Left ventricle myocardium inferior (tissue), 1 donor: ENCODE measurements around the gene GSTCD. TPM values are rescaled to one million over a fixed set of nuclear protein-coding genes. Genes with fewer than 3 reads are reported as not detected.

Source experiments
- DNase-seq: peaks from one replicate; pipeline ENCODE4 v3.0.0-alpha.2; 2020
- H3K27ac ChIP-seq: fragments of 200-600 bp; replicated peaks from 2 replicates; pipeline ENCODE4 v1.8.0; 2021
- H3K27me3 ChIP-seq: fragments of 200-600 bp; 2 replicates; pipeline ENCODE4 v1.8.0; 2021; ENCODE audit warnings: low read depth
- H3K36me3 ChIP-seq: fragments of 200-600 bp; 2 replicates; pipeline ENCODE4 v1.8.0; 2021
- H3K4me1 ChIP-seq: fragments of 200-600 bp; 2 replicates; pipeline ENCODE4 v1.8.0; 2021
- H3K4me3 ChIP-seq: fragments of 200-600 bp; 2 replicates; pipeline ENCODE4 v1.8.0; 2021; ENCODE audit warnings: mild to moderate bottlenecking, moderate library complexity
- H3K9me3 ChIP-seq: fragments of 200-600 bp; replicated peaks from 2 replicates; pipeline ENCODE4 v1.8.0; 2021
- CTCF ChIP-seq: fragments of 200-600 bp; IDR thresholded peaks from 2 replicates; pipeline ENCODE4 v1.8.0; 2021; ENCODE audit warnings: antibody characterized with exemption, mild to moderate bottlenecking, borderline replicate concordance
- intact Hi-C: fragments of 100-400 bp; cut with micrococcal nuclease; formaldehyde crosslinking; loops from one replicate; pipeline ENCODE4 v1.11.0; 2022
- total RNA-seq: library from RNA; stranded (reverse); fragmentation: NEBNext Ultra II Directional; extraction: Animal tissue kit (Norgen Biotek cat#: 25700); gene quantifications from one replicate; pipeline ENCODE4 v1.2.1, GENCODE V29; 2021
- donor health status: DM: no; HTN: yes; CAD: no; lungs with severe emphysema.

Gene GSTCD
- total RNA-seq, 1 donor from 2014 or later: 5.9 TPM

- no peak overlapping the region for H3K27ac ChIP-seq
- H3K27me3 ChIP-seq: no peaks in the 10 kb centered on the region
- no peak for DNase-seq
- H3K36me3 ChIP-seq: no peaks in the 10 kb centered on the region
- H3K4me1 ChIP-seq: no peaks in the 10 kb centered on the region
- intact Hi-C loops: no loop called here
- TF ChIP-seq CTCF: no peak
- H3K9me3 ChIP-seq: no peaks in the 10 kb centered on the region
- H3K4me3 ChIP-seq: no peak overlapping the region
Measured at GRCh38 chr4:105785792-105786191, 77.2 kb downstream of the GSTCD start.

- Histone ChIP-seq H3K27ac (no peak overlapping the region), H3K36me3 (no peaks in the 10 kb centered on the region), H3K27me3 (no peaks in the 10 kb centered on the region), H3K4me3 (no peak overlapping the region), H3K9me3 (no peaks in the 10 kb centered on the region), H3K4me1 (no peaks in the 10 kb centered on the region)
- intact Hi-C loops: no loop called here
- no peak for TF ChIP-seq CTCF
- no peak for DNase-seq
Measured at GRCh38 chr4:105786748-105787147, 78.2 kb downstream of the GSTCD start.

GRCh38 chr4:105797225-105797624 lies 88.6 kb downstream of the GSTCD start:
- Histone ChIP-seq H3K27me3 (no peaks in the 10 kb centered on the region), H3K4me1 (no peaks in the 10 kb centered on the region)
- intact Hi-C loops: no loop called here

GRCh38 chr4:105805501-105806120 lies 97.0 kb downstream of the GSTCD start:
- Histone ChIP-seq H3K27me3 (no peaks in the 10 kb centered on the region), H3K27ac (no peak overlapping the region), H3K9me3 (no peaks in the 10 kb centered on the region), H3K4me1 (no peaks in the 10 kb centered on the region), H3K4me3 (no peak overlapping the region), H3K36me3 (no peaks in the 10 kb centered on the region)
- no peak for TF ChIP-seq CTCF
- intact Hi-C loops: no loop called here
- no peak for DNase-seq

More at GRCh38 chr4:105797225-105797624, 88.6 kb downstream of the GSTCD start:
- no peaks in the 10 kb centered on the region for H3K36me3 ChIP-seq
- no peaks in the 10 kb centered on the region for H3K9me3 ChIP-seq
- no peak for TF ChIP-seq CTCF
- no peak for DNase-seq
- H3K27ac ChIP-seq: no peak overlapping the region
- H3K4me3 ChIP-seq: no peak overlapping the region

GRCh38 chr4:105807496-105807895 lies 98.9 kb downstream of the GSTCD start:
- no peaks in the 10 kb centered on the region for H3K36me3 ChIP-seq
- H3K27me3 ChIP-seq: no peaks in the 10 kb centered on the region
- H3K4me3 ChIP-seq: no peak overlapping the region
- no peaks in the 10 kb centered on the region for H3K4me1 ChIP-seq
- intact Hi-C loops: no loop called here
- no peak for DNase-seq
- TF ChIP-seq CTCF: no peak
- H3K9me3 ChIP-seq: no peaks in the 10 kb centered on the region
- no peak overlapping the region for H3K27ac ChIP-seq
